ENCODE measurements around the gene TMEM43.

TMEM43 gene

DNA sequence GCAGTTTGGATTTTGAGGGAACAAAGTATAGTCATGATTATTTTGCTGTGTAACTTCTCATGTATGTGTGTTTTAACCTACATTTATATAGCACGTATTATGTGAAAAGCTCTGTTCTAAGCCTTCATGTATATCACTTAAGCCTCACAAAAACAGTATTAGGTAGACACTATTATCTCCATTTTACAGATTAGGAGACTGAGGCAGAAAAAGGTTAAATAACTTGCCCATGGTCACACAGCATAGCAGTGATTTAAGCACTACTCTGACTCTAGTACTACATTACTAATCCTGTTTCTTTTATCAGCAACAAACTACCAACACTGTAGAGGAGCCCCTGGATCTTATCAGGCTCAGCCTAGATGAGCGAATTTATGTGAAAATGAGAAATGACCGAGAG is 56.4 kb downstream of the TMEM43 start:
- DNase-seq: no peak

DNA sequence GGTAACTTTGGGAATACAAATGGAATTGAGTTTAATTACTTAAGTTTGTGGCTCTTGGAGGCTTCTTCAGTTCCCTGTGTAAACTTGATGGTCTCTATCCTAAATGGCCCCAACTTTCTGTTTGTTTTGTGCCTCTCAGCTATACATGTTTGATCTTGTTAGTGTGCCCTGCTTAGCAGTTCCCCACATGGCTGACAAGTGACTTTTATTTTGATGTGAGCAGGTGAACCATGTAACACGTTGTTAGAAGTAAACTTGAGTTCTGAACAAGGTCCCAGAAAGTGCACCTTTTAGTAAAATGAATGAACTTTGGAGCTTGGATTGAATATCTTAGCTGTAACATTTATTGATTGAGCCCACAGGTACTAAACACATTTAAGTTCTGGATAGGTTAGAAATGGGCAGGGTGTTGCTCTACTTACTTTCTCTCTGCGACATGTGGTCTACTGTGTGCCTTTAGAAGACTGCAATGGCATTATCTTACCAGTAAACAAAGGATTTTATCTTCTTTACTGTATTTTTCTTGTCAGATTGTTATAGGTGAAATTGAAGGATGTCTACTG is 58.2 kb downstream of the TMEM43 start:
- DNase-seq: no peak

DNA sequence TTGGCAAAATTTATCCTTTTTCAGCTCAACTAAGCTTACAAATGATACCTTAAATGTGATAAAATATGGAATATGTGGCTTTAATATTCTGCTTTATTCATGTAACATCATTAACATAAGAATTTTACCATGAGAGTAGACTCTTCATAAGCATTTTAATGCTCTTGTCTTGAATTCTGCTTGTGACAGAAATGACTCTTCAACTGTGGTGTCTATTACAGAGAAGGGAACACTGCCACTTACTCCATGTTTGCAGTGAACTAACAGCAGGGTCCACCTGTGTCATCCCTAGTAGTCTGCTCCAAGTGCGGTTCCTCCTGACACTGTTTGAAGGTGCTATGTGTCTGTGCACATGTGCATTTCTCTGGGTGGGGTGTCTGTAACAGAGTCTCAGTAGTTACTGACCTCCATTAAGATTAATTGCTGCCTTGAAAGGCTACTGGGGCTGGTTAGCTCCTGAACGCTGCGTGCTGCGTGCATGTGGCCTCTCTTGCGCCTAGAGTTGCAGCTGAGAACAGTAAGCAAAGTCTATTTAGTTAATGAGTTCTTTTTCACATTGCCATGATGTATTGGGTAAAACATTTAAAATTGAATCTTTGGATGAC is 62.1 kb downstream of the TMEM43 start:
- no peak for DNase-seq

DNA sequence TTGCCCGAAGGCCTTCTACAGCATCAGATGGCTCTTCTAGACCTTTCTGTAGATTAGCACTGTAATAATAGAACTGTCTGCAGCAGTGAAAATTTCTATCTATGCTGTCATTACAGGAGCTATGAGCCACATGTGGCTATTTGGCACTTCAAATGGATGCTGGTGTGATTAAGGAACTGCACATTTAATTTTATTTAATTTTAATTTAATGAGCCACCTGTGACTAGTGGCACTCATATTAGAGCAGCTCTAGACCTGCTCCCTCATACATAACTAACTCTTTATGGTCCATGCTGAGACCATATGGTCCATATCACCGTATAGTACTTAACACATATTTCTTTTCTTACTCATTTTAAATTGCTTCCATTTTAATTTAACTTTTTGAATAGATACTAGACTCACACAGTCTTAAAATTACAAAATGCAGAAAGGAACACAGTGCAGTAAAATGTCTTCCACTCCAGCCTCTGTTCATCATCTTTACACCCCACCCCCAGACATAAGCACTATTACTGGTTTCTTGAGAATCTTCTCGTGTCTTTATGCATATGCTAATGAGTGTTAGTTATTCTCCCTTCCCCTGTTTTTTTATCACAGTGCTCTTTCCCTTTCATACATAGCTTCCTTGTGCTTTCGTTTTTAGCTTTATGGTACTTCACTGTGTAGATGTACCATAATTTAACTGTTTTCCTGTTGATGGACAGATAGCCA is 63.3 kb downstream of the TMEM43 start:
- DNase-seq: no peak
